Activated naive CD8-positive, alpha-beta T cell treated with anti-CD3 and anti-CD28 coated beads, Interleukin-2, amount 10 ng/mL, durations not matched to agents 7 days and 5 days (primary cell): ENCODE results near the gene KSR2. TPM values are rescaled to one million over a fixed set of nuclear protein-coding genes. Genes with fewer than 3 reads are reported as not detected.
"Not testable (repeated sequence)": the region's sequence is repeated elsewhere in the genome, so short reads cannot be mapped to it uniquely, and the experiment has no call there.

Experiments
- ATAC-seq: fragments of 150-1000 bp; cut with Tn5 transposase; one replicate; pipeline ENCODE4 v1.10.0; 2021; ENCODE audit warnings: low read depth, moderate library complexity
- POLR2A ChIA-PET: fragments of 350-600 bp; sonication (Branson Sonifier 250); formaldehyde crosslinking; loops from one replicate; lab custom pipeline; 2021; ENCODE audit warnings: antibody characterized with exemption; lab: Charles Lee
- DNase-seq: peaks from one replicate; pipeline ENCODE4 v3.0.0; 2021
- H3K27ac Mint-ChIP-seq: one replicate; pipeline ENCODE4 v1.8.0; 2022; ENCODE audit warnings: mild to moderate bottlenecking, mixed read lengths
- H3K27me3 Mint-ChIP-seq: one replicate; pipeline ENCODE4 v1.8.0; 2022; ENCODE audit warnings: mild to moderate bottlenecking, moderate library complexity, mixed read lengths
- H3K36me3 Mint-ChIP-seq: one replicate; pipeline ENCODE4 v1.8.0; 2021; ENCODE audit warnings: mild to moderate bottlenecking, mixed read lengths
- H3K4me1 Mint-ChIP-seq: one replicate; pipeline ENCODE4 v1.8.0; 2021; ENCODE audit warnings: mixed read lengths
- H3K4me3 Mint-ChIP-seq: one replicate; pipeline ENCODE4 v1.8.0; 2022; ENCODE audit warnings: mild to moderate bottlenecking, moderate library complexity, mixed read lengths
- H3K9me3 Mint-ChIP-seq: one replicate; pipeline ENCODE4 v1.8.0; 2021; ENCODE audit warnings: mixed read lengths
- total RNA-seq, 2 experiments: library from RNA; stranded (reverse); gene quantifications; one replicate each; pipeline ENCODE4 v1.2.3, GENCODE V29; 2021

The KSR2 gene
- total RNA-seq, 2 experiments from 2014 or later = not detected

DNA sequence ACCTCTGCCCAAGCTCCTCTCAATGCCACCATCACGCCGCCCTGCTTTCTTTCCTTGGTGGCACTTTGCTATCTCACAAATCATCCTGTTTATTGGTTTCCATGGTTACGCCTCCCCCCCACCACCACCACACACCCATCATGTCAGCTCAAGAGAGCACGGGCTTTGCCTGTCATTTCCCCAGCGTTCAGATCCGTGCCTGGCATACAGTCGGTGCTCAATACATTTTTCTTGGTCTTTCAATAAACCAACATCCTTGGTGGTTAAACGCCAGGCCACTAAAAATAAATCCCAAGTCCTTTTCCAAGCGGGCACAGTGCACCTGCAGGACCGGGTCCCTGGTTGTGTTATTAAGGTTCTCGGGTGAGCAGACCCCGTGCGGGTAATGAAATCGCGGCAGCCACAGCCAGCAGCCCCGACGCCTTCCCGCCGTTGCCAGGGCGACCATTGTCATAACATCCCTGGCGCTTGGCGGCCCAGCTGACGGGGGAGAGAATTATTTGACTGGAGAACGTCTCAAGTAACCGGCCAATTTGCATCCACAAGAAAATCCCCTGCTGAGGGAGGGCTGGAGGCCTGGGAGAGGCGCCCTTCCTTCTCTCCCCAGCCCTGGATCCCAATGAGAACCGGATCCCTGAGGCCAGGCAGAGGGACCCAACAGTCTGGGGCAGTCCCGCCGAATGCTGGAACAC lies 92.9 kb downstream of the KSR2 start:
- Mint-ChIP-seq H3K9me3 (no peaks in the 10 kb centered on the region), H3K36me3 (no peaks in the 10 kb centered on the region), H3K27ac (peak overlapping the region; percentile 38), H3K4me1 (peaks cover 6% of the 10 kb centered on the region), H3K4me3 (no peak overlapping the region), H3K27me3 (peaks cover 27% of the 10 kb centered on the region)
- POLR2A ChIA-PET = interaction anchor here (0.7 kb wide), 1 partner anchor 179 kb away, joined by 3 read pairs; no protein-coding TSS in a partner anchor
- no peak for ATAC-seq
- DNase-seq = no peak

- ATAC-seq = peak; percentile 45
- H3K4me3 Mint-ChIP-seq = no peak overlapping the region
These were observed 93.9 kb downstream of the KSR2 start for GRCh38 chr12:117874842-117875434.

DNA sequence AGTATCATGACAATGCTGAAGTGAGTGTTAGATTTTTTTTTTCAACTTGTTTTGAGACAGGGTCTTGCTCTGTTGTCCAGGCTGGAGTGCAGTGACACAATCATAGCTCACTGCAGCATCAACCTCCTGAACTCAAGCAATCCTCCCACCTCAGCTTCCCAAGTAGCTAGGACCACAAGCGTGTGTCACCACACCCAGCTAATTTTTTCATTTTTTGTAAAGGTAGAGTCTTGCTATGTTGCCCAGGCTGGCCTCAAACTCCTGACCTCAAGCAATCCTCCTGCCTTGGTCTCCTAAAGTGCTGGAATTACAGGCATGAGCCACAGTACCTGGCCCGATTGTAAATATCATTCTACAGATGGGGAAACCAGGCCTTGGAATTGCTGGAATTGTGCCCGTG lies 94.6 kb downstream of the KSR2 start:
- H3K27ac Mint-ChIP-seq, H3K4me3 Mint-ChIP-seq, DNase-seq, H3K9me3 Mint-ChIP-seq, ATAC-seq, H3K36me3 Mint-ChIP-seq, POLR2A ChIA-PET, H3K4me1 Mint-ChIP-seq: not testable (repeated sequence)
- H3K27me3 Mint-ChIP-seq = peaks cover 24% of the 10 kb centered on the region

More at GRCh38 chr12:117874842-117875434, 93.9 kb downstream of the KSR2 start:
- Mint-ChIP-seq H3K27ac (no peak overlapping the region), H3K4me1 (peaks cover 6% of the 10 kb centered on the region), H3K27me3 (peaks cover 24% of the 10 kb centered on the region), H3K9me3 (no peaks in the 10 kb centered on the region), H3K36me3 (no peaks in the 10 kb centered on the region)
- POLR2A ChIA-PET = interaction anchor here (0.6 to 0.7 kb wide), 2 partner anchors 180 to 210 kb away, joined by 3 to 7 read pairs; no protein-coding TSS in a partner anchor
- peak; percentile 70 for DNase-seq

DNA sequence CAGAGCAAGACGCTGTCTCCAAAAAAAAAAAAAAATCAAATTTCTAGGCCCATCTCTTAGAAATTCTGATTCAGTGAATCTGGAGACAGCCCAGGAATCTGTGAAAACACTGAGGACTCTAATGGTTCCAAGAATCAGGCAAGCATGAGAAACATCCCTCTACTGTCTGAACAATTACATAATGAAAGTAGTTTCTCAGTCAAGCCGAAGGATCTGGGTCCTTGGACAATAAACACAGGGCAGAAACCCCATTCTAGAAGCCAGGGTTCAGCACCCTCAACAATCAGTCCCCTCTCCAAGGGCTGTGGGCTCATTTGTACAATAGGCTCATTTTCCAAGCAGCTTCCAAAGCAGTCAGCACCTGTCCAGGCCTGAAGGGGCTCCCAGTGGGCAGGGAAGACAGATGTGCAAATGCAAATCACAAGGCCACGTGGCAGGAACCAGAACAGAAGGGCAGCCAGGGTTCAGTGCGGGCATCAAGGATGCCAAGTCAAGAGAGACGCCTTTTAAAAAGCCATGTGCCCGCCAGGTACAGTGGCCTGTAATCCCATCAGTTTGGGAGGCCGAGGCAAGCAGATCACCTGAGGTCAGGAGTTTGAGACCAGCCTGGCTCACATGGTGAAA lies 96.1 kb downstream of the KSR2 start:
- ATAC-seq = no peak
- Mint-ChIP-seq H3K27me3 (peaks cover 17% of the 10 kb centered on the region), H3K4me1 (peaks cover 6% of the 10 kb centered on the region), H3K9me3 (no peaks in the 10 kb centered on the region), H3K36me3 (no peaks in the 10 kb centered on the region), H3K4me3 (no peak overlapping the region), H3K27ac (no peak overlapping the region)
- POLR2A ChIA-PET = no interaction called here
- no peak for DNase-seq

GRCh38 chr12:117869551-117869950 lies 99.2 kb downstream of the KSR2 start:
- no peaks in the 10 kb centered on the region for H3K36me3 Mint-ChIP-seq
- POLR2A ChIA-PET = no interaction called here
- ATAC-seq (no peak), DNase-seq (no peak)
- no peak overlapping the region for H3K27ac Mint-ChIP-seq
- H3K9me3 Mint-ChIP-seq = no peaks in the 10 kb centered on the region
- no peaks in the 10 kb centered on the region for H3K27me3 Mint-ChIP-seq
- H3K4me3 Mint-ChIP-seq = no peak overlapping the region
- no peaks in the 10 kb centered on the region for H3K4me1 Mint-ChIP-seq

DNA sequence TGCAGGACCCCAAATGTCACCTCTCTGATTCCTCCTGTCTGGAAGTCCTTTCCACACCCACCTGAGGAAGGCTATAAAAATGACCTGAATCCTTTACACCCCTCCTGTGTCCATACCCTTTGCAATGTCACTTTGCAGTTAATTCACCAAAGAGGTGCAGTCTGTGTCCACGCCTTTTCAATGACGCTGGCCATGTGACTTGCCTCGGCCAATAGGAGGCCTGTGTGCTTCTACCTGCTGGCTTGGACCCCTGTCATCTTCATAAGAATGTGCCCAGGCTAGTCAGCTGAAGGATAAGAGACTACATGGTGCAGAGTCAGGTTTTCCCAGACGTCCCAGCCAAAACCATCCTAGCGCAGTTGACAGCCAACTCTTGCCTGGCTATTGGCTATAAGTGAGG lies 101.4 kb downstream of the KSR2 start:
- H3K4me3 Mint-ChIP-seq = no peak overlapping the region
- POLR2A ChIA-PET = interaction anchor here (0.5 kb wide), 1 partner anchor 8 kb away, joined by 4 read pairs; no protein-coding TSS in a partner anchor
- DNase-seq = no peak
- no peak for ATAC-seq
- H3K9me3 Mint-ChIP-seq = no peaks in the 10 kb centered on the region
- no peak overlapping the region for H3K27ac Mint-ChIP-seq
- no peaks in the 10 kb centered on the region for H3K4me1 Mint-ChIP-seq
- H3K36me3 Mint-ChIP-seq = no peaks in the 10 kb centered on the region
- H3K27me3 Mint-ChIP-seq = no peaks in the 10 kb centered on the region

GRCh38 chr12:117865505-117865904 lies 103.3 kb downstream of the KSR2 start:
- Mint-ChIP-seq H3K9me3 (no peaks in the 10 kb centered on the region), H3K4me1 (no peaks in the 10 kb centered on the region), H3K4me3 (no peak overlapping the region), H3K27me3 (no peaks in the 10 kb centered on the region), H3K36me3 (no peaks in the 10 kb centered on the region), H3K27ac (no peak overlapping the region)
- DNase-seq = no peak
- no peak for ATAC-seq
- POLR2A ChIA-PET = no interaction called here

- DNase-seq (no peak), ATAC-seq (no peak)
- H3K27ac Mint-ChIP-seq = no peak overlapping the region
- H3K27me3 Mint-ChIP-seq = no peaks in the 10 kb centered on the region
- no peaks in the 10 kb centered on the region for H3K36me3 Mint-ChIP-seq
- H3K4me3 Mint-ChIP-seq = no peak overlapping the region
- H3K9me3 Mint-ChIP-seq = no peaks in the 10 kb centered on the region
- POLR2A ChIA-PET = no interaction called here
- H3K4me1 Mint-ChIP-seq = no peaks in the 10 kb centered on the region
These were observed 105.6 kb downstream of the KSR2 start for GRCh38 chr12:117863002-117863709.

- H3K9me3 Mint-ChIP-seq = no peaks in the 10 kb centered on the region
- POLR2A ChIA-PET = no interaction called here
These were observed 107.1 kb downstream of the KSR2 start for GRCh38 chr12:117861691-117862090.

GRCh38 chr12:117860787-117861290 lies 108.0 kb downstream of the KSR2 start:
- POLR2A ChIA-PET, H3K4me1 Mint-ChIP-seq, ATAC-seq, DNase-seq, H3K27ac Mint-ChIP-seq, H3K36me3 Mint-ChIP-seq, H3K27me3 Mint-ChIP-seq, H3K4me3 Mint-ChIP-seq, H3K9me3 Mint-ChIP-seq: not testable (repeated sequence)

More at GRCh38 chr12:117861691-117862090, 107.1 kb downstream of the KSR2 start:
- no peak for DNase-seq
- ATAC-seq = no peak
- Mint-ChIP-seq H3K4me1 (no peaks in the 10 kb centered on the region), H3K27me3 (no peaks in the 10 kb centered on the region), H3K27ac (no peak overlapping the region), H3K4me3 (no peak overlapping the region), H3K36me3 (no peaks in the 10 kb centered on the region)

DNA sequence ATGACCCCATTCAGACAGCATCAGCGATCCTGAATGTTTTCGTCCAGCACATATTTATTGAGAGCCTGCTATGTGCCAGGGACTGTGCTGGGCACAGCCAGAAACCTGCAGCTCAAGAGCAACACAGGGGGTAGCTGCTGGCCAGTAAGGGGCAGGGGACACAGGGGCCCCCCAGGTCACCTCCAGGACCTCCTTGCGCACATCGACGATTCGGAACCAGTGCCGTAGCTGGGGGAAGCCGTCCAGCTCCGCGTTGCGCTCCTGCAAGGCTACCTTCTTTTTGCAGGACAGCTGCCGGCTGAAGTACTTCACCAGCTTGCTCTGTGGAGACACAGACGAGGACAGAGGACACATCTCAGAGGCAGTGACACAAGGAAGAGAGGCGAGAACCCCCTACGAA lies 108.7 kb downstream of the KSR2 start:
- POLR2A ChIA-PET = no interaction called here
- Mint-ChIP-seq H3K4me3 (no peak overlapping the region), H3K36me3 (no peaks in the 10 kb centered on the region), H3K27ac (no peak overlapping the region), H3K27me3 (no peaks in the 10 kb centered on the region), H3K4me1 (no peaks in the 10 kb centered on the region), H3K9me3 (no peaks in the 10 kb centered on the region)
- DNase-seq (no peak), ATAC-seq (no peak)

DNA sequence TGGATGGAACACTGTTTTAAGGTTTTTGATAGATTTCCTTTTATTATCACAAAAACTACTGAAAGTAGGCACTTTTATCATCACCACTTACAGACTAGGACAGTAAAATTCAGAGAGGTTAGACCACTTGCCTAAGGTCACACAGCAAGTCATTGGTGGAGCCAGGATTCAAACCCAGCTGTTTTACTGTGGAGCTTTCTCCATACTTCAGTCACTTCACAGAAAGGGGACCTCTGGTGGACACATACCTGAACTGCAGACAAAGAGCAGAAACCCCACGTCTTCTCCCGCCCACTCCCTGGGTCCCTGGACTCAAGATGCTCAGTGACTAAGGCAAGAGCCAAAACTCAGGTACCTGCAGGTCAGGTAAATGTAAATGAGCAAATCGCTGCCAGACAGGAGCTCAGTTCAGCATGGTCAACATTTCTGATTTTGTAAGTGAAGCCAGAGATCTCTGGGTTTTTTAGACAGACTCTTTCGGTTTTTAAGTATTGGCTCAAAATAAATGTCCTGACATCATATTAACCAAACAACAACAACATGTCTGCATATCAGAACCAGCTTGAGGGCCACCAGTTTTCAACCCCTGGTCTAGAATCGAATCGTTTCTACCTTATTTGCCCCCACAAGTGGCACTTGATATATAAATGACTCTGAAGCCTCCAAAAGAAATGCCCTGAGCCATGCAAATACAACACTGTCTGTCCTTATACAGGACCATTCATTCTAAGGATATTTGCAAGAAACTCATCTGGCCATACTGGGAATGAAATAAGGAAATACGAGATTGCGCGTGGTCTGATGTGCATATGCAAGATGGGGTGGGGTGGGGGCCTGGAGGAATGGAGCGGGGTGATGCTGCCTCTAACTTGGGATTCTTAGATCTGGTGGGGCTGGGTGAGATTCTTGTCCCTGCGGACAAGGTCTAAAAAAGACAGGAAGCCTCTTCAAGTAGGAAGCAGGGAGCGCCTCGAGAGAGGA lies 110.9 kb downstream of the KSR2 start:
- Mint-ChIP-seq H3K27me3 (no peaks in the 10 kb centered on the region), H3K9me3 (no peaks in the 10 kb centered on the region), H3K27ac (no peak overlapping the region), H3K4me3 (no peak overlapping the region), H3K4me1 (no peaks in the 10 kb centered on the region), H3K36me3 (no peaks in the 10 kb centered on the region)
- ATAC-seq (no peak), DNase-seq (no peak)
- POLR2A ChIA-PET = no interaction called here
